HG03457 (cell line): ENCODE measurements around the gene SLC30A9.

Source experiments
- ATAC-seq: cut with Tn5 transposase; IDR thresholded peaks from one replicate; pipeline ENCODE4 v1.9.1; 2021; ENCODE audit warnings: moderate number of reproducible peaks; ENCODE audit not compliant: unreplicated experiment

Gene SLC30A9

DNA sequence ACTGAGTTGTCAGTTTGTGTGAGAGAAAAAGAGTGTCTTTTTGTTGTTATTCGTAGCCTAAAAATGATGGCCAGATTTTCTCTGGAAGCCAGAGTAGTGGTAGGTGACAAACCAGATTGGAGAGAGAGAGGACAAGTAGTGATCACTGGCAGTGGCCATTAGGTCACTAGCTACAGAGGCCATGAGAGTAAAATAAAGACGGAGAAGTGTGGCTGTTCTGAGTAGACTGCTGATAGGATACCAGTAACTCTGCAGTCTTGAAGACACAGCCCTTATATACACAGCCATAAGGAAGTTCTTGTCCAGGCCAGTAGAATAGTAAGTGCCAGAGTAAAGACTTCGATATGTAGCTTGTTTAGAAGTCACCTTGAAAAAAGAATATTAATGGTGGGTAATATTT is 7.7 kb downstream of the SLC30A9 start:
- ATAC-seq, result no peak

DNA sequence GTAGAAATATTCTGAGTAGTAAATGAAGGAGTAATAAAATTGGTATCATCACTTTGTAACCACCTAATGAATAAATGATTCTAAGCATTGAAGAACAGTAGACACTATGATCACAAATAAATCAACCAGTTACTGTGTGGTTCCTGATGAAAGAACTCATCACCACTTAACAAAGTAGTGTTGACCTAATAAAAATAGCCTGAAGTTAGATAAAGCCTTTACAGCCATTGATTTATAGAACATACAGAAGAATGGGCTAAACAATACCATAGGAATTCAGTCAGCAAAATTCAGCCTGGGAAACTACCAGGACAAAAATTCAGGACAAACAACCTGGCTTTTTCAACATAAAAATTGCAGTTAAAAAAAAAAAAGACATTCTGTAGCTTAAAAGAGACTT is 9.0 kb downstream of the SLC30A9 start:
- no peak for ATAC-seq

DNA sequence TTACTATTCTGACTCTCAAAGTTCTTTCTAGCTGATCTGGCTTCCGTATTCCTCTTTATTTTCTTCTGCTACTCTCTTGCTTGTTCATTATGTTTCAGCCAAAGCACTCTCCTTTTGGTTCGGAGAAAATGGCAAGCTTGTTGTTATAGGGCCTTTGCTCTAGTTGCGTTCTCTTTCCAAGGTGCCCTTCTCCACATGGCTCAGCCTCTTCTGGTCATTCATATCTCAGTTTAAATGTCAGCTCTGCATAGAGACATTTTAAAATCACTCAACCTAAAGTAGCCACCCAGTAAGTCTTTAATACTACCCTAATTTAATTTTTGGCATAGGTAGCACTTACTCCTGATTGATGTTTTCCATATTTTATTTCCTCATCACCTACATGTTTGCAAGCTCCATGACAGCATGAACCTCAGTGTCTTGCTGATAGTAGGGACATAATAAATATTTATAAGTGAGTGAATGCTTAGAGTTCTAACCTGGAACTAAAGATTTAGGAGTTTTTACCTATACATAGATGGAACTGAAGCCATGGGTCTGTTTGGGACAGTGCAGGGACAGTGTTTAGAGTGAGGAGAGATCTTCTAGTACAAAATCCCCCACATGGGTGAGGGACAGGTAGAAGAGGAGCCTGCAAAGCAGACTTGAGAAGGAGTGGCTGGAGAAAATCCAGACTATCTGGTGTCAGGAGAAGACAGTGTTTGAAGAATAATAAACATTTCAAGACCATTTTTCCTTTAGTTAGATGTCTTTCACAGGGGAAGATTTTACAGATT is 17.9 kb downstream of the SLC30A9 start:
- ATAC-seq, result no peak

GRCh38 chr4:42015438-42015837 is 25.1 kb downstream of the SLC30A9 start:
- no peak for ATAC-seq

DNA sequence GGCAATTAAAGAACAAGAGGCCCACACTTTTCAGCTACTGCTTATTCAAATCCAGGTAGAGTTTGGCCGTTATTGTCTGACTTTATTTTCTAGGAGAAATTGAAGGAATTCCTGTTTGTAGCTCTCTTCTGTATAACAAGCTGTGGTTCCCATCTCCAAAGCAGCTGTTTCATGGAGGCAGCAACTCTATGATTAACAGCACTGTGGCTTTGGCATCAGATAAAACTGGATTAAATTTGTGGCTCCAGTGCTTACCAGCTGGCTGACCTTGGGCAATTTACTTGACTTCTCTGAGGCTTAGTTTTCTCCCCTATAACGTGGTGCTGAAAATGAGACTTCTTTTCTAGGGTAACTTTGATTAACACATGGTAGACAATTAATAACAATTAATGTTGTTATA is 28.1 kb downstream of the SLC30A9 start:
- no peak for ATAC-seq

- ATAC-seq, result no peak
These were observed 58.1 kb downstream of the SLC30A9 start for GRCh38 chr4:42048394-42048793.

DNA sequence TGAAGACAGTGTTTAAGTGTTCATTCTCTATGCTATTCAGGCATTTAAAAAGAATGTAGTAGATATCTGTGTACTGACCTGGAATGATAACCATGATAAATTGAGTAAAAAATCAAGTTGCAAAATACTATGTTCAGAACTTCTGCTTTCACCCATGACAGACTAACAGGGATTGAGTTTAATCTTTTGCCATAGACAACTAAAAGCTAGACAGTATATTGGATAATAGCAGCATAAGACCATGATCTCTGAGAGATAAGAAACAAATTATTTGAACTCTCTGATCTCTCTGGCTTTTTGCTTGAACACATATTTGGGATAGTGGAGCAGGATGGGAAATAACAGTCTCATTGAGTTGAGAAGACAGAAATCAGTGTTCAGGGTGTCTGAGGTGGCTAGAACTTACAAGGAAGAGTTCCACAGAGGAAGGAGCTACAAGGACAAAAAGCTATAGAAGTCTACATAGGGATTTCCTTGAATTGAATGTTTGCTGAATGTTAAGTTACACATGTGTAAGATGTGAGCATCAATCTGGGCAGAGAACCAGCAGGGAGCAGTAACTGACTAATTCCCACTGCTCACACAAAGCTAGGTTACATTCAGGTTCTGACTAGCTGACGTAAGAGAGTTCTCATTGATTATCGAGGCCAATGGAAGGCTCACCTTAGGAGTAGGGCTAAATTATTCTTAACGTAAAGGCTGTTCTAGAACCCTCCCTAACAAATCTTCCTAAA is 60.4 kb downstream of the SLC30A9 start:
- no peak for ATAC-seq

DNA sequence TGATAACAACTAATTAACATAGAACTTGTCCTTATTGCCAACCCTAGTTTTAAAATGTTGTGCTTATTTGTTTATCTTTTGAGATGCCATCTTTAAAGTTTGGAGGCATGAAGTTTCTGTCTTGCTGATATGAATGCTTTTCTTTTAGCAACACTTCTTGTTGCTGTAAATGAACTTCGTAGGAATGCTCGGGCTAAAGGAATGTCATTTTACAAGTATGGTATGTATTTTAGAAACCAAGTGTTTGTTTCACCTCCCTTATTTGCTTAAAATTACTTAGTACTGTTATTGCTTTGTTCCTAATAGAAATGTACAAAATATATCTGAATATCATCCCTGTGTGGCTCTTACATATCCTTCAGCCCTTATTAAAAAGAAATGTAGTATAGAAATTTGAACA is 76.1 kb downstream of the SLC30A9 start:
- ATAC-seq, result no peak

- no peak for ATAC-seq
These were observed 76.9 kb downstream of the SLC30A9 start for GRCh38 chr4:42067264-42067663.

- ATAC-seq, result no peak
These were observed 80.1 kb downstream of the SLC30A9 start for GRCh38 chr4:42070463-42070862.

- ATAC-seq, result no peak
These were observed 84.0 kb downstream of the SLC30A9 start for GRCh38 chr4:42074294-42074693.

- ATAC-seq, result peak; percentile 79
These were observed 88.0 kb downstream of the SLC30A9 start for GRCh38 chr4:42078184-42078801.

GRCh38 chr4:42080306-42080705 is 90.0 kb downstream of the SLC30A9 start:
- peak; percentile 42 for ATAC-seq

DNA sequence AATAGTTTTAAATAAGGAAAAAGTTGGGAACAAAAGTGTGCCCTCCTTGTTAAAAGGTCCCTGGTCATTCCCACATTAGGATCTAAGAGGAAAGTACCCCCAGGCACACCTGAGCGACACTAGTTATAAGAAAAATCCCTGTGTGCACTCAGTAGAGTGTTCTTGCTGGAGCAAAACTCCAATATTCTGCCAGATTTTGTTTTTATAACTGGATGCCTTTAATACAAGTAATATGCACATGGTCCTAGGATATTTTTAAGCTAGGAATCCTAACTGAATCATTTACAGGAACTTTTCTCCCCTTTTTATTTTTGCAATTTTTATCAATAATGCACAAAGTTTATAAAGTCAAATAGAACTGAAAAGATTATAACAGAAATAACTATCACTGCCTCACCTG is 93.5 kb downstream of the SLC30A9 start:
- no peak for ATAC-seq

DNA sequence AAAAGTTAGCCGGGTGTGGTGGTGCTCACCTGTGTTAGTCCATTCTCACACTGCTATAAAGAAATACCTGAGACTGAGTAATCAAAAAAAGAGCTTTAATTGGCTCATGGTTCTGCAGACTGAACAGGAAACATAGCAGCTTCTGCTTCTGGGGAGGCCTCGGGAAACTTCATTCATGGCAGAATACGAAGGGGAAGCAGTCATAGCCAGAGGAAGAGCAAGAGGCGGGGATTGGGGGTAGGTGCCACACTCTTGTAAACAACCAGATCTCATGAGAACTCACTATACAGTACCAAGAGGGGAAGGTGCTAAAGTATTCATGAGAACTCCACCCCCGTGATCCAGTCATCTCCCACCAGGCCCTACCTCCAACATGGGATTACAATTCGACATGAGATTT is 98.1 kb downstream of the SLC30A9 start:
- no peak for ATAC-seq

GRCh38 chr4:42101446-42101975 is 111.2 kb downstream of the SLC30A9 start:
- no peak for ATAC-seq

DNA sequence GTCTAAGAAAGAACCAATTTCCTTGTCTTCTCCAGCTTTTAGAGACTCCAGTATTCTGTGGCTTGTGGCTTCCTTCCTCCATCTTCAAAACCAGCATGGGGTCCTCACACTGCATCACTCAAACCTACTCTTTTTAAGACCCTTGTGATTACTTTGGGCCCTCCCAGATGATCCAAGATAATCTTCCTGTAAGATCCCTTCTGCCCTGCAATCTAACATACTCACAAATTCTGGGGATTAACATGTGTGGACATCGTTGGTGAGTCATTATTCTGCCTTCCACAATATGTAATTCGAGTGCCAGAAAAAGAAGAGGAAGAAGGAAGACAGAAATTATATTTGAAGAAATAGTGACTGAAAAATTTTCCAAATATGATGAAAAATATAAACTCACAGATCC is 114.2 kb downstream of the SLC30A9 start:
- no peak for ATAC-seq

DNA sequence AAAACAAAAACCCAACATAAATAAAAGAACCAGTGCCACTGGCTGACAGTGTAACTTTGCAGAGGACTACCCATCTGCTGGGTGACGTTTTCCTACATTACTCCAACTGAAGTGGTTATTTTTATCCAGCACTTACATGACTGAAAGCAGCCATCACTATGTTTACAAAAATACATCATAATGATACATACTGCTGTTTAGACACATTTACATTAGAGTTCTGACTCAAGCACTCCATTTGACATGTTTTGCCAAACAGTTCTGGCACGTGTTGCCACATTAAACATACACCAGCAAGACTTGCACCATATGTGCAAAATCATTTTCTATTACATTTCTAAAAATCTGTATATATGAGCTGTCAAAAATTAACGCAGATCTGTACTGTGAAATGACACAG is 122.5 kb downstream of the SLC30A9 start:
- ATAC-seq, result no peak

GRCh38 chr4:42119886-42120285 is 129.6 kb downstream of the SLC30A9 start:
- no peak for ATAC-seq

GRCh38 chr4:42122237-42122636 is 131.9 kb downstream of the SLC30A9 start:
- ATAC-seq, result no peak

DNA sequence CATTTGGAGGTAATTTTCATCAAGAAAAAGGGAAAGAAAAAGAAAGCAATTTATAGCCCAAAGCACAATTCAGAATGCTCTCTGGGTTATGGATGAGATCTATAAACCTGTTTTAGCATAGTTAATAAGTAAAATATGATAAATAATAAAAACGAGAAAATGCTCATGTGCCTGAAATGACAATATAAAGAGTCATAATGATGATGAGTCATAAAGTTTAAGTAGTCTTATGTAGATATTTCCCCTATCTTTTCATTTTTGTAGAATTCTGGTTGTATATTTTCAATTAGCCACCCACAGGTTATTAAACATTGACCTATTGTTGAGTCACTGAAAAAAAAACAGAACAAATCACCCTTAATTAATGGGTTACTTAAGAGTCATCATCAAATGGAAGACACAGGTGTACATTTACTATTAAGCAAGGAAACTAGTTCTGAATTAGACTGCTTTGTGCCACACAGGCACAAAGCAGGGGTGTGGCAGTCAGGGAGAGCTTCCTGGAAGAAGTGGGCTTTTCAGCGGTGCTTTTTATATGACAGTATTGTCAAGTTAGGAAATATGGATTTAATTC is 132.8 kb downstream of the SLC30A9 start:
- ATAC-seq, result no peak
